Measurements from ENCODE around the gene CLDN15.
"Not testable (repeated sequence)": the region's sequence is repeated elsewhere in the genome, so short reads cannot be mapped to it uniquely, and the experiment has no call there.

DNA sequence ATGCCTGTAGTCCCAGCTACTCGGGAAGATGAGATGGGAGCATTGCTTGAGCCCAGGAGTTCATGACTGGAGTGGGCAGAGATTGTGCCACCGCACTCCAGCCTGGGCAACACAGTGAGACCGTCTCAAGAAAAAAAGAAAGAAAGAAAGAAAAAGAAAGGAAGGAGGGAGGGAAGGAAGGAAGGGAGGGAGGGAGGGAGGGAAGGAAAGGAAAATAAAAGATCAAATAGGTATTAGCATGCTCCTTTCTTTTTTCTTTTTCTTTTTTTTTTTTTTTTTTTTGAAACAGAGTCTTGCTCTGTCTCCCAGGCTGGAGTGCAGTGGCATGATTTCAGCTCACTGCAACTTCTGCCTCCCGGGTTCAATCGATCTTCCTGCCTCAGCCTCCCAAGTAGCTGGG lies 15.6 kb upstream of the CLDN15 start:
- TF ChIP-seq POLR2A, SPI1, POLR2AphosphoS5, TAF1 (IDR thresholded peaks at IDR 0.05; ENCODE audit: low read depth, low read length): not testable (repeated sequence)
